ENCODE results near the gene DGKG.

The DGKG gene

GRCh38 chr3:186132487-186132886 lies 229.5 kb downstream of the DGKG start:
- no peak for DNase-seq

- no peak for DNase-seq
These were observed 232.8 kb downstream of the DGKG start for GRCh38 chr3:186129206-186129605.

GRCh38 chr3:186128158-186128557 lies 233.9 kb downstream of the DGKG start:
- no peak for DNase-seq

GRCh38 chr3:186127463-186127862 lies 234.6 kb downstream of the DGKG start:
- no peak for DNase-seq

- no peak for DNase-seq
These were observed 236.9 kb downstream of the DGKG start for GRCh38 chr3:186125118-186125517.

GRCh38 chr3:186124592-186124991 lies 237.4 kb downstream of the DGKG start:
- no peak for DNase-seq

- no peak for DNase-seq
These were observed 239.0 kb downstream of the DGKG start for GRCh38 chr3:186123012-186123411.

GRCh38 chr3:186121968-186122367 lies 240.1 kb downstream of the DGKG start:
- no peak for DNase-seq

- DNase-seq, result peak; percentile 19
These were observed 240.8 kb downstream of the DGKG start for GRCh38 chr3:186121278-186121677.

- DNase-seq, result no peak
These were observed 242.5 kb downstream of the DGKG start for GRCh38 chr3:186119499-186119898.

GRCh38 chr3:186118692-186119091 lies 243.3 kb downstream of the DGKG start:
- no peak for DNase-seq

GRCh38 chr3:186117521-186118134 lies 244.4 kb downstream of the DGKG start:
- no peak for DNase-seq

- DNase-seq, result no peak
These were observed 246.6 kb downstream of the DGKG start for GRCh38 chr3:186115239-186115996.

- DNase-seq, result no peak
These were observed 250.8 kb downstream of the DGKG start for GRCh38 chr3:186110975-186111974.

- no peak for DNase-seq
These were observed 251.9 kb downstream of the DGKG start for GRCh38 chr3:186109897-186110803.

GRCh38 chr3:186108941-186109865 lies 252.8 kb downstream of the DGKG start, which contains the start of gene ETV5:
Gene ETV5, minus strand, starts transcription at chr3:186109089. Its CDS starts 3,221 bp downstream, at chr3:186105868.
- peak; percentile 100 for DNase-seq

- no peak for DNase-seq
These were observed 253.7 kb downstream of the DGKG start for GRCh38 chr3:186108106-186108940.

- peak; percentile 88 for DNase-seq
These were observed 254.6 kb downstream of the DGKG start for GRCh38 chr3:186107215-186108105.

- DNase-seq, result no peak
These were observed 256.5 kb downstream of the DGKG start for GRCh38 chr3:186105543-186105942.

All from DMS 273 treated with DMSO at 0.1 percent for 48 hours (cell line).